Measurements from ENCODE around the gene STAB1.

DNA sequence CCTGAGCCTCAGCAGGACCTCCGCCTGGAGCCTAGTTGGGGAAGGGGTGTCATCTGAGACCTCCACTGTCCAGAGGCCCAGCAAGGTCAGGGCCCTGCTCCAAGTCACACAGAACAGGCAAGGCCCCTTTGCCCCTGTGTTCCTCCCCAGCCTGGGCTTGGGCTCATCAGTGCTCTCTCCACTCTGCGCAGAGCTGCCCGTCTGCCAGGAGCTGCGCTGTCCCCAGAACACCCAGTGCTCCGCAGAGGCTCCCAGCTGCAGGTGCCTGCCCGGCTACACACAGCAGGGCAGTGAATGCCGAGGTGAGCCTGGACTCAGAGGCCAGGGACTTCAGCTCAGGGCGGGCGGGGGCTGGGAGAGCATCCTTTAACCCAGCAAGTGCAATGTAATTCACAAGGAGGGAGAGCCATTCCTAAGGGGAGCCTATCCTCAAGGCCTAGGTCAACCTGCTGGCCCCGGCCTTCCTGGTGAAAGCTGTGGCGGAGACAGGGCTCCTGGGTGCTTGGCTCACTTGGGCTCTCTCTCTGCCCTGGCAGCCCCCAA, 7.7 kb downstream of the STAB1 start:
- TF ChIP-seq, protein P1, sequence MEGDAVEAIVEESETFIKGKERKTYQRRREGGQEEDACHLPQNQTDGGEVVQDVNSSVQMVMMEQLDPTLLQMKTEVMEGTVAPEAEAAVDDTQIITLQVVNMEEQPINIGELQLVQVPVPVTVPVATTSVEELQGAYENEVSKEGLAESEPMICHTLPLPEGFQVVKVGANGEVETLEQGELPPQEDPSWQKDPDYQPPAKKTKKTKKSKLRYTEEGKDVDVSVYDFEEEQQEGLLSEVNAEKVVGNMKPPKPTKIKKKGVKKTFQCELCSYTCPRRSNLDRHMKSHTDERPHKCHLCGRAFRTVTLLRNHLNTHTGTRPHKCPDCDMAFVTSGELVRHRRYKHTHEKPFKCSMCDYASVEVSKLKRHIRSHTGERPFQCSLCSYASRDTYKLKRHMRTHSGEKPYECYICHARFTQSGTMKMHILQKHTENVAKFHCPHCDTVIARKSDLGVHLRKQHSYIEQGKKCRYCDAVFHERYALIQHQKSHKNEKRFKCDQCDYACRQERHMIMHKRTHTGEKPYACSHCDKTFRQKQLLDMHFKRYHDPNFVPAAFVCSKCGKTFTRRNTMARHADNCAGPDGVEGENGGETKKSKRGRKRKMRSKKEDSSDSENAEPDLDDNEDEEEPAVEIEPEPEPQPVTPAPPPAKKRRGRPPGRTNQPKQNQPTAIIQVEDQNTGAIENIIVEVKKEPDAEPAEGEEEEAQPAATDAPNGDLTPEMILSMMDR (IDR thresholded peaks at IDR 0.05) = no peak
- no peak for TF ChIP-seq POLR2A (IDR thresholded peaks at IDR 0.05)
- no peak for TF ChIP-seq EP300 (IDR thresholded peaks at IDR 0.05)
